CD14-positive monocyte (primary cell): ENCODE data around the gene SMARCA4. TPM values are rescaled to one million over a fixed set of nuclear protein-coding genes. Genes with fewer than 3 reads are reported as not detected.

ENCODE experiments used
- DNase-seq, 3 donors: peaks; one replicate each; pipeline ENCODE4 v3.0.0-alpha.2; 2011 to 2022
- H2AFZ ChIP-seq: 2 replicates; pipeline ENCODE4 v1.6.0; 2012; ENCODE audit warnings: mild to moderate bottlenecking, low read depth, low read length, inconsistent platforms; ENCODE audit not compliant: insufficient read depth, poor library complexity, severe bottlenecking
- H3K27ac ChIP-seq, 2 donors: 1 replicate in 1 of 2; 2 replicates in 1 of 2; pipeline ENCODE4 v1.5.1; 2012 to 2013; ENCODE audit warnings: low read length in 2 of 2, control low read depth in 1 of 2, inconsistent platforms in 1 of 2, low read depth in 1 of 2, mild to moderate bottlenecking in 1 of 2
- H3K27me3 ChIP-seq, 2 donors: one replicate each; pipeline versions ENCODE4 v1.6.0 to v1.6.1; 2011 to 2013; ENCODE audit warnings: low read length in 2 of 2; ENCODE audit not compliant: control insufficient read depth in 2 of 2, insufficient read depth in 2 of 2
- H3K36me3 ChIP-seq, 2 donors: replicated peaks in 1 of 2; 1 replicate in 1 of 2; 2 replicates in 1 of 2; pipeline versions ENCODE4 v1.5.1 to v1.6.1; 2012 to 2013; ENCODE audit warnings: low read length in 2 of 2, control low read depth in 1 of 2, inconsistent platforms in 1 of 2, mild to moderate bottlenecking in 1 of 2; ENCODE audit not compliant: insufficient read depth in 2 of 2, control insufficient read depth in 1 of 2
- H3K4me1 ChIP-seq, 2 donors: 1 replicate in 1 of 2; 2 replicates in 1 of 2; pipeline versions ENCODE4 v1.5.1 to v1.6.1; 2012 to 2013; ENCODE audit warnings: low read length in 2 of 2, control low read depth in 1 of 2, inconsistent platforms in 1 of 2, mild to moderate bottlenecking in 1 of 2, moderate library complexity in 1 of 2; ENCODE audit not compliant: insufficient read depth in 2 of 2, control insufficient read depth in 1 of 2
- H3K4me2 ChIP-seq: replicated peaks from 2 replicates; pipeline ENCODE3; 2012; ENCODE audit warnings: low read length, moderate library complexity, mild to moderate bottlenecking; ENCODE audit not compliant: poor library complexity, severe bottlenecking; ENCODE audit errors: extremely low read depth
- H3K4me3 ChIP-seq, 3 experiments: fragments of 200-600 bp in 1 of 3; sonication (generic) in 1 of 3; replicated peaks in 1 of 3; 1 replicate in 2 of 3; 2 replicates in 1 of 3; pipeline ENCODE4 v1.5.1; 2011 to 2013; ENCODE audit warnings: low read length in 3 of 3, mild to moderate bottlenecking in 3 of 3, control low read depth in 2 of 3, low read depth in 2 of 3, inconsistent platforms in 1 of 3, moderate library complexity in 1 of 3
- H3K79me2 ChIP-seq: 2 replicates; pipeline ENCODE4 v1.6.0; 2012; ENCODE audit warnings: mild to moderate bottlenecking, control low read depth, inconsistent platforms, low read length, moderate library complexity; ENCODE audit not compliant: insufficient read depth
- H3K9ac ChIP-seq: 2 replicates; pipeline ENCODE4 v1.6.0; 2017; ENCODE audit warnings: low read length, mild to moderate bottlenecking; ENCODE audit not compliant: insufficient read depth, poor library complexity, severe bottlenecking
- H3K9me3 ChIP-seq, 2 donors: replicated peaks in 1 of 2; 1 replicate in 1 of 2; 2 replicates in 1 of 2; pipeline versions ENCODE4 v1.5.1 to v1.6.1; 2012 to 2013; ENCODE audit warnings: low read length in 2 of 2, control low read depth in 1 of 2; ENCODE audit not compliant: control insufficient read depth in 1 of 2, insufficient read depth in 1 of 2
- H4K20me1 ChIP-seq: 2 replicates; pipeline ENCODE4 v1.6.0; 2012; ENCODE audit warnings: mild to moderate bottlenecking, low read length, control low read depth, moderate library complexity; ENCODE audit not compliant: insufficient read depth
- H3K27ac Mint-ChIP-seq, 7 donors: one replicate each; pipeline ENCODE4 v1.8.0; 2020; ENCODE audit warnings: mild to moderate bottlenecking in 7 of 7, mixed read lengths in 7 of 7, moderate library complexity in 6 of 7, inconsistent platforms in 2 of 7
- H3K27me3 Mint-ChIP-seq, 3 donors: one replicate each; pipeline ENCODE4 v1.8.0; 2021 to 2022; ENCODE audit warnings: low read depth in 3 of 3, mild to moderate bottlenecking in 3 of 3, mixed read lengths in 3 of 3, moderate library complexity in 3 of 3, inconsistent platforms in 1 of 3
- H3K36me3 Mint-ChIP-seq, 2 donors: one replicate each; pipeline ENCODE4 v1.8.0; 2020; ENCODE audit warnings: mixed read lengths in 2 of 2, inconsistent platforms in 1 of 2, mild to moderate bottlenecking in 1 of 2
- H3K4me1 Mint-ChIP-seq: one replicate; pipeline ENCODE4 v1.8.0; 2020; ENCODE audit warnings: mild to moderate bottlenecking, mixed read lengths
- H3K4me3 Mint-ChIP-seq, 2 donors: one replicate each; pipeline ENCODE4 v1.8.0; 2020; ENCODE audit warnings: mild to moderate bottlenecking in 2 of 2, mixed read lengths in 2 of 2, moderate library complexity in 1 of 2
- H3K9me3 Mint-ChIP-seq, 7 donors: one replicate each; pipeline ENCODE4 v1.8.0; 2020 to 2022; ENCODE audit warnings: mixed read lengths in 7 of 7, mild to moderate bottlenecking in 6 of 7, moderate library complexity in 6 of 7, inconsistent platforms in 2 of 7
- CTCF ChIP-seq: fragments of 200-600 bp; IDR thresholded peaks from one replicate; pipeline ENCODE4 v1.8.0; 2022; ENCODE audit warnings: antibody characterized with exemption, mild to moderate bottlenecking
- WGBS: methylation state at CpG from one replicate; pipeline ENCODE4 v1.1.5; 2013; ENCODE audit warnings: missing lambda C conversion rate; ENCODE audit not compliant: insufficient coverage; 5-methylcytosine and 5-hydroxymethylcytosine counted together
- intact Hi-C, 2 donors: fragments of 100-400 bp; cut with micrococcal nuclease; formaldehyde crosslinking; loops; one replicate each; pipeline versions ENCODE4 v1.15.0 to v1.15.1; 2023
- polyA plus RNA-seq, 3 donors: library from polyadenylated mRNA; depleted of rRNA in 1 of 3; unstranded in 2 of 3; stranded (reverse) in 1 of 3; fragments of 300-500 nt in 2 of 3; fragments of >200 nt in 1 of 3; fragmentation: Illumina TruSeq in 2 of 3; gene quantifications; 1 replicate in 2 of 3; 2 replicates in 1 of 3; pipeline ENCODE4 v1.2.3, GENCODE V29; 2012 to 2021

SMARCA4 gene
- polyA plus RNA-seq, 3 donors: 5.1 to 53.3 (median 7.0) TPM

GRCh38 chr19:11033251-11033650 is 72.4 kb downstream of the SMARCA4 start:
- no peak overlapping the region for H3K9ac ChIP-seq
- peaks cover 3 to 6% of the 10 kb centered on the region in 2 donors for H3K4me1 ChIP-seq
- peaks cover 18% of the 10 kb centered on the region for H4K20me1 ChIP-seq
- H3K4me1 Mint-ChIP-seq: peaks cover 6% of the 10 kb centered on the region
- peaks cover 92 to 100% of the 10 kb centered on the region in 2 donors for H3K36me3 ChIP-seq
- intact Hi-C loops: loop anchor here in 1 of 2 donors (10.0 kb wide), 1 partner anchor 52 kb away; the partner anchor contains the start of gene LDLR
- H3K27me3 Mint-ChIP-seq: peaks cover 0 to 2% (median 0%) of the 10 kb centered on the region in 3 donors
- WGBS: 99% methylated on average over 16 of the region's 22 CpGs
- H3K27me3 ChIP-seq: no peaks in the 10 kb centered on the region
- H3K27ac Mint-ChIP-seq: no peak overlapping the region
- H3K9me3 ChIP-seq: no peaks in the 10 kb centered on the region
- H2AFZ ChIP-seq: no peak overlapping the region
- H3K9me3 Mint-ChIP-seq: peaks cover 0 to 2% (median 0%) of the 10 kb centered on the region in 7 donors
- H3K4me3 Mint-ChIP-seq: no peak overlapping the region
- H3K27ac ChIP-seq: no peak overlapping the region
- peaks cover 89 to 99% of the 10 kb centered on the region in 2 donors for H3K36me3 Mint-ChIP-seq
- H3K4me3 ChIP-seq: no peak overlapping the region
- no peak for TF ChIP-seq CTCF
- DNase-seq: no peak
- no peaks in the 10 kb centered on the region for H3K79me2 ChIP-seq
- no peak overlapping the region for H3K4me2 ChIP-seq

GRCh38 chr19:11033763-11034162 is 72.9 kb downstream of the SMARCA4 start:
- no peaks in the 10 kb centered on the region for H3K9me3 ChIP-seq
- peaks cover 3 to 6% of the 10 kb centered on the region in 2 donors for H3K4me1 ChIP-seq
- H2AFZ ChIP-seq: no peak overlapping the region
- Mint-ChIP-seq H3K9me3 (peaks cover 0 to 2% (median 0%) of the 10 kb centered on the region in 7 donors), H3K36me3 (peaks cover 89 to 99% of the 10 kb centered on the region in 2 donors), H3K4me1 (peaks cover 6% of the 10 kb centered on the region), H3K27me3 (peaks cover 0 to 2% (median 0%) of the 10 kb centered on the region in 3 donors), H3K27ac (peak overlapping the region in 1 of 7 donors; percentile 46), H3K4me3 (no peak overlapping the region)
- 98% methylated on average over 32 of the region's 35 CpGs for WGBS
- no peaks in the 10 kb centered on the region for H3K27me3 ChIP-seq
- H3K27ac ChIP-seq: no peak overlapping the region
- H3K36me3 ChIP-seq: peaks cover 92 to 100% of the 10 kb centered on the region in 2 donors
- intact Hi-C loops: loop anchor here in 1 of 2 donors (10.0 kb wide), 1 partner anchor 51 kb away; the partner anchor contains the start of gene LDLR
- no peak for TF ChIP-seq CTCF
- H3K79me2 ChIP-seq: no peaks in the 10 kb centered on the region
- no peak overlapping the region for H3K9ac ChIP-seq
- no peak for DNase-seq
- H3K4me2 ChIP-seq: no peak overlapping the region
- peaks cover 22% of the 10 kb centered on the region for H4K20me1 ChIP-seq
- H3K4me3 ChIP-seq: no peak overlapping the region
